Ammon's horn (tissue), 1 donor: Measurements from ENCODE around the gene MADD.

Experiments
- DNase-seq: peaks from one replicate; pipeline ENCODE4 v3.0.0-alpha.2; 2016; ENCODE audit warnings: low spot score

Gene MADD

DNA sequence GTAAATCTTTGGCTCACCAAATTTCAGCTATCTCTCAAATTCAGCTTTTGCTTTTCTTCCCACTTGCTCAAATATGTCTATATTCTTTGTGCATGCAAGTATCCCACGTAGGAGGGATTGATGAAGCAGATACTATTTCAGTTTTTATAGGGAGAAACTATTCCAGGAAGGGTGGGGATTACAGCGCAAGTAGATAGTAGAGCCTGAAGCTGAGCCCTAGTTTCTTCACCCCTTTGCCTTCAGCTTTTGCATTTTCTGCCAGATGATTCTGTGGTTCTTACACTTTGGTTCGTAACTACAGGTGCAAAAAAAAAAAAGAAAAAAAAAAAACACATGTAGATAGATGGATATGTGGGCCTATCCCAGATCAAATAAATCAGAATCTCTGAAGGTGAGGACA is 18.2 kb upstream of the MADD start:
- DNase-seq = no peak

DNA sequence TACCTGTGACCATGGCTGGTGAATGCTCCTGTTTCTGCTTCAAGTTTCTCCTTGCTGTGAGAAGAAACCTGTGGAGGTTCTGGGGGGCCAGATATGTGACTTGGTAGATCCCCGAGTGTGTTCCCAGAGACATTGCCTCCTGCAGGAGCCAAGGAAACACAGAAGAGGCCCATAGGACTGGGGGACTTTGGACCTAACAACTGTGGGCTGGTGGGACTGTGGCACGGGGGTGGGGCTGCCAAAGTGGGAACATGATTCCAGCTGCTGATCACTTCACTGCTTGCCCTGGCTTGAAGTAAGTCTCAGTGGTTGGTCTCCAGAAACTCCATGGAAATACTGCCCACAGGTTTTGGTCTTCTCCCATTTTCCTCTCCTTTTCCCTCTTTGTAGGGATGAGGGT is 16.3 kb upstream of the MADD start:
- DNase-seq = no peak

DNA sequence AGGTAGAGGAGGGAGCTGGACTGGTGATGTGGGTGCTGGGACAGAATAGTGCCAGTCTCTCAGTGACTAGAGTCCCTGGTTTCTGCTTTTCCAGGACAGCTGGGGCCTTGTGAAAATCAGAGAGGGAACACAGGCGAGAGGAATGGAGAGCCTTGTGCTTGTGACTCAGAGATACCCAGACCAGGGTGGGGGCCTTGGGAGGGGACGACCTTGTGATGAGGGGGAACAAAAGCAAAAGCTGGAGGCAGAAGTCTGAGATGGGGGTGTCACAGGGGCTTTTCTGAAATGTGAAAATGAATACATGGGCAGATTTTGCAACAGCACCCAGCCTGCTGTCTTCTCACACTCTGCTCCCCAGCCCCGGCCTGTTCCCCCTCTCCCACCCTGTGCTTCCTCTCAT is 15.5 kb upstream of the MADD start:
- DNase-seq = no peak

DNA sequence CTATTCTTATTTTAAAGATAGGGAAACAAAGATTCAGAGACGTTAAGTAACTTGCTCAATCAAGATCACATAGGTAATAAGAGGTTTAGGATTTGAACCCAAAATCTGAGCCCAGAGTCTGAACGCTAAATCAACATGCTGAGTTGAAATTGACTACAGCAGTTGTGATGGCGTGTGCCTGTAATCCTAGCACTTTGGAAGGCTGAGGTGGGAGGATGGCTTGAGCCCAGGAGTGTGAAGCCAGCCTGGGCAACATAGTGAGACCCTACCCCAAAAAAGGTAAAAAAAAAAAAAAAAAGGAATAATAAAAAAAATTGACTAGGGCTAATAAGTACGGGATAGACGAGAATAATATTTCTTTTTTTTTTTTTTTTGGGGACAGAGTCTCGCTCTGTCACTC is 13.6 kb upstream of the MADD start:
- no peak for DNase-seq

- no peak for DNase-seq
These were observed 12.8 kb upstream of the MADD start for GRCh38 chr11:47257177-47257516.

DNA sequence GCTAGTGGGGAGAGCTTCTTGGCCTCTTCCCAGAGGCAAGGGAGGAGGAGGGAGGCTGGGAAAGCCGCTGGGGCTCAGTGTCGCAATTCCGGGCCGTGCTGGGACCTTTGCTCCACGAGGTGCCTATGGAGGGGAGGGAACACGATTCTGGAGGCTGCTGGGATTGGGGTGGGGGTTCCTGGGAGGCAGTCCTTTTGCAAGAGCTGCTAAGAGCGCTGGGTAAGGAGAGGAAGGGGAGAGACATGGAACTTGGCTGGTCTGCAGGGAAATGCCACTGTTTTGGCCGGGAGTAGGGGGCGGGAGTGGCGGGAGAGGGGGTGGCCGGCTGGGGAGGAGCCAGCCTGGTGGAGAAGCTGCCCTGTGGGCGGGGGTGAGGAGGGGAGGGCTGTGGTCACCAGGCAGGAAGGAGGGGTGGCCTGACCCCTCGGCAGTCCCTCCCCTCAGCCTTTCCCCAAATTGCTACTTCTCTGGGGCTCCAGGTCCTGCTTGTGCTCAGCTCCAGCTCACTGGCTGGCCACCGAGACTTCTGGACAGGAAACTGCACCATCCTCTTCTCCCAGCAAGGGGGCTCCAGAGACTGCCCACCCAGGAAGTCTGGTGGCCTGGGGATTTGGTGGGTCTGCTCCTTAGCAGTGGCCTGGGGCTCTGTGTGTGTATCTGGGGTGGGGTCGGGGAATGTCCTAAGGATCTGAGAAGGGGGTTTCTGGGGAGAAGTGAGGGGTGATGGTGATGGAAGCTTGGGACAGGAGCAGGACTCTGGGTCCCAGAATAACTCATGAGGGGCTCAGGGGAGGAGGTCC is 12.2 kb upstream of the MADD start, which contains the start of gene NR1H3:
NR1H3 (plus strand) TSS at position 480 of the 800 bp plus-strand sequence. CDS start 1,221 bp downstream, outside the sequence.
- DNase-seq = peak; percentile 71

GRCh38 chr11:47258317-47258902 is 11.5 kb upstream of the MADD start:
- no peak for DNase-seq

DNA sequence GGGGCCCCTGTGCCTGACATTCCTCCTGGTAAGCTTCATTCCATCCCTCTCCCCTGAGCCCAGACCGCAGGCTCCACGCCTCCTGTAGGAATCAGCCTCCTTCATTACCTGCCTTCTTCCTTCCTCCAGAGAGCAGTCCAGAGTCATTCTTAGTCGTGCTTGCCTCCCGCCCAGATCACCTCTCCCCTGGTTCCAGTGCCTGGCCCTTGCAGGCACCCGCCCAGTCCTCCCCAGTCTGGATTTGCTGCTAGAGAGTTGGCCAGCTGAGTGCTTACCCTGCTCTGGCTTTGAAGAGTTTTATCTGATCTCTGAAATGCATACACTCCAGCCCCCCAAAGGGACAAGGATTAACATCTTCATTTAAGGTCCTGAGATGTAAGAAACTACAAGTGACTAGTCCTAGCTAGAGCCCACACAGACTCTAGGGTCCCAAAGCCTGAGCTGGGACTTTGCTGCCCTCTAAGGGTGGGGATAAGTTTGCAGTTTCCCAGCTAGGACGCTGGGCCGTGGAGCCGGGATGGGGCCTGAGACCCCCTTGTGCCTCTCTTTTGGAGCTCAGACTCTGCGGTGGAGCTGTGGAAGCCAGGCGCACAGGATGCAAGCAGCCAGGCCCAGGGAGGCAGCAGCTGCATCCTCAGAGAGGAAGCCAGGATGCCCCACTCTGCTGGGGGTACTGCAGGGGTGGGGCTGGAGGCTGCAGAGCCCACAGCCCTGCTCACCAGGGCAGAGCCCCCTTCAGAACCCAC is 10.5 kb upstream of the MADD start:
- DNase-seq = peak; percentile 45

GRCh38 chr11:47260366-47260765 is 9.6 kb upstream of the MADD start:
- DNase-seq = no peak

DNA sequence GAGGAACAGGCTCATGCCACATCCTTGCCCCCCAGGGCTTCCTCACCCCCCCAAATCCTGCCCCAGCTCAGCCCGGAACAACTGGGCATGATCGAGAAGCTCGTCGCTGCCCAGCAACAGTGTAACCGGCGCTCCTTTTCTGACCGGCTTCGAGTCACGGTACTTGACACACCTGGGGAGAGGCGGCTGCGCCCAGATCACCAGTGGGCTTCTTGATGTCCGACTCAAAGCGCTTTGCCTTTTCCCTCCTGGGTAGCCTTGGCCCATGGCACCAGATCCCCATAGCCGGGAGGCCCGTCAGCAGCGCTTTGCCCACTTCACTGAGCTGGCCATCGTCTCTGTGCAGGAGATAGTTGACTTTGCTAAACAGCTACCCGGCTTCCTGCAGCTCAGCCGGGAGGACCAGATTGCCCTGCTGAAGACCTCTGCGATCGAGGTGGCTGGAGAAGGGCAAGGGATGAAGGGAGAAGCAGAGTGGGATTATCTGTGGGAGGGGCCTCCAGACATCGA is 8.6 kb upstream of the MADD start:
- no peak for DNase-seq

- no peak for DNase-seq
These were observed 5.8 kb upstream of the MADD start for GRCh38 chr11:47264119-47264518.

GRCh38 chr11:47264521-47264920 is 5.4 kb upstream of the MADD start:
- DNase-seq = no peak

GRCh38 chr11:47267876-47268275 is 2.1 kb upstream of the MADD start:
- no peak for DNase-seq

- no peak for DNase-seq
These were observed 1.4 kb upstream of the MADD start for GRCh38 chr11:47268448-47269001.

DNA sequence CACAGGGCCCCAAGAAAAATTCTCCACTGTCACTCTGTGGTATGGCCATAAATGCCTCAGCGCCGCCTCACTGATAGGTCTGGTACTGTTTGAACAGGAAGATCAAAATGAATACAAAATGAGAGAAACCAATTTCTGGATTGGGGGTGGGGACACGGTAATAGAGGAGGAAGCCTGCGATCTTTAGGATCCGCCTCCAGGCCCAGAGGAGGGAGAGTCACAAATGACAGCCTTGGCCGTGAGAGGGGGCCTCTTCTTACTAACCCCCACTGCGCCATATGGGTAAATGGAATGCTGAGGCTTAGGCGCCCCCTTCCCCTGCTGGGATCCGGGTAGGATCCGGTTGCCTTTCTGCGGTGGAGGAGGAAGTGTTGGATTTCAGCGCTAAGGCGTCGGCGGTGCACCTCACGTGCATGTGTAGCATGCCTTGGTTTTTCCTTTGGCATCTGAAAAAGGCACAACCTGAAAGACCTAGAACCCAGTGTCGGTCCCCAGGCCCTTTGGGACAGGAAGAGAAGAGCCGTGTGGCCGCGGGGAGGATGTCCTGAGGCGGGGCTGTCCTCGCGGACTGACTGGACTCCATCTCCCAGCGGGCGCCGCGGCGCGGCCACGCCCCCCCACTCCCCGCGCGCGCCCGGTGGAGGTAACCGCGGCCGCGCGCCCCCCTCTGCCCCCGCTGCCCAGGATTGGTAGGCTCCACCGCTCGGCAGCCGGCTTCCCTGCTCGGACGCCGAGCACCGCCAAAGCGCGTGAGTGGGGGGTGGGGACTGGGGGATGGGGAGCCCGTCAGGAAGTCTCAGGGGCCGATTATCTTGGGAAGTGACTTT is 718 bp upstream of the MADD start:
- DNase-seq = peak; percentile 87

- DNase-seq = peak; percentile 52
These were observed 668 bp downstream of the MADD start for GRCh38 chr11:47270331-47271271.

GRCh38 chr11:47271328-47271727 is 1.4 kb downstream of the MADD start:
- no peak for DNase-seq

GRCh38 chr11:47271961-47272661 is 2.2 kb downstream of the MADD start:
- peak; percentile 39 for DNase-seq

- DNase-seq = no peak
These were observed 2.8 kb downstream of the MADD start for GRCh38 chr11:47272706-47273105.
